Dermis microvascular lymphatic vessel endothelial cell (primary cell): Measurements from ENCODE around the gene PLXDC2. TPM values are rescaled to one million over a fixed set of nuclear protein-coding genes. Genes with fewer than 3 reads are reported as not detected.
"Not testable (repeated sequence)": the region's sequence is repeated elsewhere in the genome, so short reads cannot be mapped to it uniquely, and the experiment has no call there.

Experiments
- DNase-seq, 2 donors: peaks; one replicate each; pipeline versions ENCODE4 v3.0.0 to v3.0.0-alpha.2; 2010; ENCODE audit warnings: low read depth in 2 of 2
- total RNA-seq: library from RNA; depleted of rRNA; stranded (reverse); fragments of >200 nt; gene quantifications from 2 replicates; pipeline ENCODE4 v1.2.1, GENCODE V29; 2014

Gene PLXDC2
- total RNA-seq, 1 donor from 2014 or later, result 1.9 TPM

DNA sequence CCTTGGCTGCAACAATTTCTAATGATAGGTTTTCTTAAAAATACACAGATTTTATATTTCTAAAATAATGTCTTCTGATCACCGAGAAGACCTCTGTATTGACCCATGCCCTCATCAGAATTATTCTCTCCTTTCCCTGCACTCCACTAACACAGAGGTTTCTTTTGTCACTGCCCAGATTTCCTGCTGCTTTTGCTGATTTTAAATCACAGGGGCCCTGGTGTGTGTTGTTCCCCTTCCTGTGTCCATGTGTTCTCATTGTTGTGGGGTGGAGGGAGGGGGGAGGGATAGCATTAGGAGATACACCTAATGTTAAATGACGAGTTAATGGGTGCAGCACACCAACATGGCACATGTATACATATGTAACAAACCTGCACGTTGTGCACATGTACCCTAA lies 375.2 kb downstream of the PLXDC2 start:
- not testable (repeated sequence) for DNase-seq

DNA sequence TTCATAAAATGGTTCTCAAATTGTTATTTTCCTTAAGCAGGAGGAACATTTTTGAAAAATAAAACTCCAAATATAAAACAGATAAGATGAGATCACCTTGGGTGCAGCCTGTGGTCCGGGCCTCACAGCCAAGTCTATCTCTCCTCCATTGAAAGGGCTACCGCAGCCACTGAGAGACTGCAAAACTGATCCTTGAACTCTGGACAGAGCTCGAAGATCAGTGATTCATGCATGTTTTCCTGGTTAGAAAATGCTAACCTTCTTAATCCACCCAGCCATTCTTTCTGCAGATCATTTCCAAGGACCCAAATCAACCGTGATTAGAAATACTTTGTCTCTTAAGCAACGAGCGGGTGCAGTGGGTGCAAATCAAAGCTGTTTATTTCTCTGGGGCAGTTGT lies 378.8 kb downstream of the PLXDC2 start:
- DNase-seq, result no peak

DNA sequence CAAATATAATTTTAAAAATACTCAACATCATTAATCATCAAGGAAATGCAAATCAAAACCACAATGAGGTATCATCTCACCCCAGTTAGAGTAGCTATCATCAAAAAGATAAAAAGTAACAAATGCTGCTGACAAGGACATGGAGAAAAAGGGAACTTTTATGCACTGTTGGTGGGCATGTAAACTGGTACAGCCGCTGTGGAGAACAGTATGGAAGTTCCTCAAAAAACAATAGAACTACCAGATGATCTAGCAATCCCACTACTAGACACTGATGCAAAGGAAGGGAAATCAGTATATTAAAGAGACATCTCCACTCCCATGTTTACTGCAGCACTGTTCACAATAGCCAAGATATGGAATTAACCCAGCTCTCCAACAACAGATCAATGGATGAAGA lies 384.5 kb downstream of the PLXDC2 start:
- no peak for DNase-seq

DNA sequence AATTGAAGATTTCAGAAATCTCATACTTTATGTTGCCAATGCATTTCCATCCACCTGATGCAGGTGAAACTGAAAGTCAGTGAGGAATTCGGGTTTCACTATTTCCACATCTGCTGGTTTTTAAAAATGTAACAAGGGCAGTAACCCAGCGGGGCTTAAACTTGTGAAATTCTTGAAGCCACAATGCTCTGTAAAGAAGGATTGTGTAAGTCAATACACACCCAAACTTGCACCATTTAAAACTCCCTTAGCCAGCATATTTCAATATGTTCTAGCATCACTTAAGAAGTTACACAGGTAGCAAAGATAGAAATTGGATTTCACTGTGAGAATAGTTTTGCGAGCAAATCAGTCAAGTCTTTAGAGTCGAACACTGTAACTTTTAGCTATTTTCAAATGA lies 386.1 kb downstream of the PLXDC2 start:
- DNase-seq, result no peak

DNA sequence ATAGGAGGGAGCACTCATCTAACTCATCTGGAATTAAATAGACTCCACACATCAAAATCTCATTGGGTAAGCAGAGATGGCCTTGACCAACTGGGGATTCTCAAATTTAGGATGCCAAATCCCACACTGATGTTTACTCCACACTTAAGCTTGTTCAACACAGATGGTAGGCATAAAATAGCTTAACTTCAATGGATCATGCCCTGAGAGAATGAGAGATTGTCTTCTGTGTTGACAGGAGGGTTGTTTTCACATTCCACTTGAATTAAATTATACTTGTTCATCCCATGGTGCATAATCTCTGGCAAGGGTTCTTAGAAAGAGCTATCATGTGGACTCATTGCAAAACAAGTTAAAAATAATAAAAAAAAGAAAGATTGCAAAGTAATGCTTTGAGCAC lies 391.4 kb downstream of the PLXDC2 start:
- no peak for DNase-seq

DNA sequence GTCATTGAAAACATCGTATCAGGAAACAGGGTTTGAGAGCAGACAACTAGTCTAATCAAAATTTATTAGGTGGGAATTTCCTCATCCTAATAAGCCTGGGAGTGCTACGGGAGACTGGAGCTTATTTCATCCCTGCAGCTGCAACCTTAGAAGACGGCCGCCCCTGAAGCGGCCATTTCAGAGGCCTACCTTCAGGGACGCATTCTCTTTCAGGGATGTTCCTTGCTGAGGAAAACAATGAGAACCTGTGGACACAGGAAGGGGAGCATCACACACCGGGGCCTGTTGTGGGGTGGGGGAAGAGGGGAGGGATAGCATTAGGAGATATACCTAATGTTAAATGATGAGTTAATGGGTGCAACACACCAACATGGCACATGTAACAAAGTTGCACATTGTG lies 392.9 kb downstream of the PLXDC2 start:
- DNase-seq, result not testable (repeated sequence)

DNA sequence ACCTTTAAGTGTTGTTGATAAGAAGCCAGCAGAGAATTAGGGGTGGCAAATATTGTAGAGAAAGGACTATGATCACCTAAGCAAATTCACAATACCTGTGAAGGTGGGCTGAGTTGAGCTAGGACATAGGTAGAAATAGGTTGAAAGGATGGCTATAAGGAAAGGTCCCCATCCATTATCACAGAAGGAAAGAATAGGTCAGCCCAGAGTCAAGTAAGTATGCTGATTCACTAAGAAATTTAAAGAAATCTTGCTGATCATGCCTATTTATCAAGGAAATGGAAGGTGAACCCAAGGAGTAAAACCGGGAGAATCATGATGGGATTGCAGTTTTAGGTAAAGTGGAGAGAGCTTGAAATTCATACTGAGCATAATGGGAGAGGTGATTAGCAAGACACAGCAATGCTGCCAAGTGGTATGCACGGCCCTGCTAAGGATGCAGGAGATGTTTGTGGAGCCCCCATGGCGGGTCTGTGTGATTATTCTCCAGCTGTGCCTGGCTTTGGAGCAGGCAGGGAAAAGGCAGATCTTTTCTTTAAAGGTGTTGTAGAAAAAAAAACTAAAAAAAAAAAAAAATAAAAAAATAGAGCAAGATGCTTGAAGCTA lies 399.4 kb downstream of the PLXDC2 start:
- DNase-seq, result no peak

DNA sequence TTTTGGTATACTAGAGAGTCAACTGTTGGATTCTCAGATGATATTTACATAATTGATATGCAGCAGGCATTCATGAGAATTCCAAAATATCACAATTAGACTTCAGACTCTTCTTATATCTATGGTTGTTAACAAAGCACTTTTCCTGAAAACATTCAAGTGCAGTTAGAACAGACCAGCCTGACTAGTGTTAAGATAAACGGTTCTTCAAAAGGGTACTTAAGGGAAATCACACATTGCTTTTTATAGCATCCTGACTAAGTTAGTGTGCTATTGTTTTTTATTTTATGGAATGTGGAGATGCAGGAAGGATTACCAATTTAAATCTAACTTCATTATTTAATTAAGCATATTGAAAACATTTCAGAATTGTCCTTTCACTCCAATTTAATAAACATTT lies 405.1 kb downstream of the PLXDC2 start:
- no peak for DNase-seq

DNA sequence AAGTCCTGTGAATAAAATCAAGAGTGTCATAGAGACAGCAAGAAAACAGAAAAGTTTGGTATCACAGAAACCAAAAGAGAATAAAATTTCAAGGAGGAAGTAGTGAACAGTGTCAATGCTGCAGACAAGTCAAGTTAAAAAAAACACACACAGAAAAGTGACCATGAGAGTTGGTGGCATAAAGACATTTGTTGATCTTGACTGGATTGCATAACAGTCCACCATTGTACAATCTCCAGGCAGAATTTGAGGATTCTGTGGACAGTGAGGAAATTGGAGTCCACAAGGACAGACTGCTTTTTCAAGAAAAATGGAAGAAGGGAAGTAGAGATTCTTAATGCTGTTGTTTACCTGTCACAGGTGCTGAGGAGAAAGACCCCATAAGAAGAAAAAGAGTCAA lies 412.5 kb downstream of the PLXDC2 start:
- DNase-seq, result no peak

DNA sequence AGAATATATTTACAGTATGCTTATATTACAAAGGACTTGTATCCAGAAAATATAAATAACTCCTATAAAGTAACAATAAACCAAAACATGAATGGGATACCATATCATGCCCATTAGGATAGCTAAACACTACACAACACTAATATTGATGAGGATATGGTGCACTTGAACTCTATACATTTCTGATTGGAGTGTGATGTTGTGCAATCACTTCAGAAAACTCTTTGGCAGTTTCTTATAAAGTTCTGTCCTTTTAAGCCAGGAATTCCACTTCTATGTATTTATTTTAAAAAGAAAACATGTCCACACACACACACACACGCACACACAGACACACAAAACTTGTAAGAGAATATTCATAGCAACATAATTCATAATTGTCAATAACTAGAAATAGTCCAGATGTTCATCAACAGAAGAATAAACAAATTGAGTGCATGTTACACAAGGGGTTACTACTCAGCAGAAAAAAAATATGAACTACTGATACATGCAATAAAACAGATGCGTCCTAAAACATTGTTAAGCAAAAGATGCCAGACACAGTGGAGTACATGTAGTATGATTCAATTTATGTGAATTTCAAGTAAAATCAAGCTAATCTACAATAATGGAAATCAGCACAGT lies 416.0 kb downstream of the PLXDC2 start:
- DNase-seq, result no peak

DNA sequence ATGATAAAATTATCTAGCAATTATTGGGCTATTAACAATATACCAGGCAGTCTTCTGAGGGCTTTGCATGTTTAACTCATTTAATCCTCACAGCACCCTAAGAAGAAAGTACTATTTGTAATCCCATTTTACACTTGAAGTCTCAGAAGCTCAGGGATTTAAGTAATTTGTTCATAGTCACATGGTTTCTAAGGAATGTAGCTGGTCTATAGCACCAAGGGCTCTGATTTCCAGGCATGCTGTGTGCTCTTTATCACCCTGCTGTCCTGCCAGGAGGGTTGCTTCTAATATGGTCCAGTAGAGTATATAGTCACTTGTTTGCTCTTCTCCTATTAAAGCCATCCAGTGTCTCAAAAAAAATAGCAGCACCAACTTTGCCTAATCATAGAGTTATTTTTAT lies 417.2 kb downstream of the PLXDC2 start:
- no peak for DNase-seq

DNA sequence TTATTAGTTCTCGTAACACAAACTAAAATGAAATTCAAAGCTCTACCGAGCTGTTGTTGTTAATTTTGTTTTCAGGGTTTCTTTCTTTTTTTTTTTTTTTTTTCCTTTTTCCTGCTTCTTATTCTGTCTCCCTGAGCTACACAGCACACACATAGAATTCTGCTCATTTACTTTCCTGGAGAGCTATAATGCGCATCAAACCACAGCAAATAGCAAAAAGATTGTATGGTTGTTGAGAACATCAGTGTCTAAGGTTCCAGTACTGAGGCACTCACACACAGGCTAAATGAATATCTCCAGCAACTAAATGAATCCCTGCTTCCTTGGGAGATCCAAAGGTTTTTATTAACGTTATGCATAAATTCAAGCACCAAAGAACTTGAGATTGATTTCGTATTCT lies 418.3 kb downstream of the PLXDC2 start:
- DNase-seq, result no peak

DNA sequence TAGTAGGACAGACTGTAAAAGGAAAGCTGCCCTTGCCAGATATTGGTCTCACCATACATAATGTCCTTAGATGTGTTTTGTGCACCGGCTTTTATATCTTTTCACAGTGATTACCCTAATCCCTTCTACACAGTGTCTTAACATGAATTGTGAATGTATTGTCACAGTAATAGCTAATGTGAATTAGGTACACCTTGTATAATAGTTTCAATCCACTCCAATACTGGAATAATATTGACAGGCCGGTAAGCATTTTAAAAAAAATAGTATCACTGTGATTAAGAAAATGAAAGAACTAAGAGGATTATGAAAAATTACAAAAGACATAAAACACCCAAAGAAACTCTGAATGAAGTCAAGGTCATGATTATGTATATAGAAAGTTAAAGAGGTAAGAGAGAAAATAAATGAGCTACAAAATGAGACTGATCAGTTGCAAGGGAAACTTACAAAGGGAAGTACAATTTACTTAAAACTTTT lies 420.9 kb downstream of the PLXDC2 start:
- no peak for DNase-seq

DNA sequence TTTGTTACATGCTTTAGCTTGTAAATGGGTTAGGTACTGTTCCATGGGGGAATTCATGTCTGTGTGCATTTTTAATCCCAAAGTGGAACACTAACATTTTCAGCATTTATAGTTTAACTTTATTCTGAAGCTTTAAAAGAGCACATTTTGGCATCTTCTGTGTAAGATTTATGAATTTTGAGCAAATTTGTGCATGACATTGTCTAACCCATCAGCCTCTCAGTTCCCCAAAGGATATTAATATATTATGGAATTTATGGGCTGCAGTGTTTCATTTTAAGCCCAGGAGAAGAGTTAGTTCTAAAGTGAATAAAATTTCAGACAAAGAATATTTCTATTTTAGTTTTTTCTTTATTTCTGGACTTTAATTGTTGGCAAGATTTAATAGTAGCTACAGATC lies 421.4 kb downstream of the PLXDC2 start:
- no peak for DNase-seq

DNA sequence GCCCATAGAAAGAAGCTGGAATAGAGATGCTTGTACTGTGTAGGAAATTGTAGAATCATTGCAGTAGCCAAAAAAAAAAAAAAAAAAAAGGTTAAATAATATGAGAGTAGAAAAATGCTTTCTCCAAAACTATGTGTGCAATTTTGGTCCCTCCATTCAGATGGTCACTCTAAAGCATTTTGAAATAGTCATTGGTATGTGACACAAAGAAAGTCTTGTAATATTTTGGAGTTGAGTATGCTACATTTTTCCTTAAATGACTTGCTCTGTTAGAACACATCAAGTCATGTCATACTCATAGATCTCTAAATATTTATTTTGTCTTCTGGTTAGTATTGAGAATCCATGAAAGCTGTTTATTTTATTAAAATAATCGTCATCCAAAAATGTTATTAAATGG lies 424.4 kb downstream of the PLXDC2 start:
- no peak for DNase-seq

DNA sequence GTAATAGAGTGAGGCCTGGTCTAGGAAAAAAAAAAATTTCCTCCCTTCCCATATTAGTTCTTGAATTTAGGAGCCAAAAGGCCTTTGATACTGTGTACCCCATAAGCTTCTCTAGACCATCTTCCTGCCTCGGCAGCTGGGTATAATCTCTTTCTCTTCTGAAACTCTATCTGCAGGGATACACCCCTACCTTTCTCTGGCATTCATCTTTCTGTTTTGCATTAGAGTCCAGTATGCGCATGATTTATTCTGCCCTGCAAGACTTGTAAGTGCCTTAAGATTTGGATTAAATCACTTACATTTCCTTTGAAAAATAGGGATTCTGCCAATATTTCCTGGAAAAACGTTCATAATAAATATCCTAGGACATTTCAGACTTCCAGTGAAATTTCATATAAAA lies 431.2 kb downstream of the PLXDC2 start:
- DNase-seq, result no peak

DNA sequence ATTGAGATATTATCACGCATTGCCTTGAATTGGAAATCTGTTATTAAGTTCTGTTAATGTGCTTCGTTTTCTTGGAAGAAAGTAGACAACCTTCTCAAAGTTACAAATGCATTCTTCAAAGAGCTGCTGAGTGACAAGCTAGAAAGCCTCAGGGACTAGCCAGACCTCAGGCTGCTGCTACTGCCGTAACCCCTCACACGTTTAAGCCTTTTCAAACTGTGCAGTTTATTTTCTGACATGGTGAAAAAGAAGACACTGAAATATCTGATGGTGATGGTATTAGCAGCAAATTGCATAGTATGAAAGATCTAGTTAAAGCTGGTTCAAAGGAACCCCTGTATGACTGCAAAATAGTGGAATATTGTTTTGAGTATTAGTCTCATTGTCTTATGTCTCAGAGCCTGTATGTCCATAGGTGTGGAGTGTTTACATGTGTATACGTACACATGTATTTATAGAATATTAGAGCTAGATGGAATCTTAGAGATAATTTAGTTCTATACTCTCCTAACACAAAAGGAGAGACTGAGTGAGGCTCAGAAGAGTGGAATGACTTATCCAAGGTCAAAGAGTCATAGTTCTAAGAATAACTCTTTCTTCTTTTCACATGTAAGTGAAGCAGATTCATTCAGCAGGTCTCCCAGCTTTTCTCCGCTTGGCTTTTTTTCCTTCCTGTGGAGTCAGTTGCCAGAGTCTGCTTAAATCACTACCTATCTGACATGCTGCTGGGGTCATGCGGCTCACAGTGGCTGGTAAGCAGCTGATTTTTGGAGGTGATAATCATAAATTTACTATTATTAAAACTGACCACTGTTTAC lies 431.9 kb downstream of the PLXDC2 start:
- DNase-seq, result no peak

DNA sequence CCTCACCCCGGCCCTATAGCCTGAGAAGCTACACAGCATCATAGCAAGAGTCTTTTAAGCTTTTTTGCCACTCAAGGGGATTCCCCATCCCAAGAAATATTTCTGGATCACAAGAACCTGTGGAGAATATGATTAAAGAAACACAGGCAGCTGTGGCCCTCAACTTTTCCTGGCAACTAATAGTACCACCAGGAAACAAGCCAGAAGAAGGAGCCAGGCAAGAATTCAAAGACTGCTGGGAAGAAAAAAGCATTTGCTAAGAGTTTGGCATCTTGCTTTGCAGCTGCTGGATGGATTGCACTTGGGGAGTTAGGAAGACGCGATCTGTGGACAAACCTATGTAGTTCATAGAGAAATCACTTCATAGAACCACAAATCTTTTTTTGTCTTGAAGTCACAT lies 437.8 kb downstream of the PLXDC2 start:
- no peak for DNase-seq

DNA sequence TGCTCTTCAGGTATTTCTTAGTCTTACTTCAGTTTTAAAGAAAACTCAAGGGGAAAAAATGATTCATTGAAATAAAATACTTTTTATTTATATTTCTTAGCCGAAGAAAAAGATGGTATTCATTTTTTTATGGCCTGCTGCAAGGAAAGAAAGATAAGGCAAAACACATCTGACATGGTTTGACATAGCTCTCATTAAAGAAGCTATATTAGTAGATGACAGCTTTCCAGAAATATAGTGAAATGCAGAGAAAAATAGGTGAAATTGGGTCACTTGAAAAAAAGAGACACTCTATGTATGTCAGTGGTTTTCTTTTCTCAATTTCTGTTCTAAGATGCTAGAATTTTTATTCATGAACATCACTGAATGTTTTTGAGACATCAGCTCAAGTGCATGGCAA lies 438.3 kb downstream of the PLXDC2 start:
- no peak for DNase-seq

DNA sequence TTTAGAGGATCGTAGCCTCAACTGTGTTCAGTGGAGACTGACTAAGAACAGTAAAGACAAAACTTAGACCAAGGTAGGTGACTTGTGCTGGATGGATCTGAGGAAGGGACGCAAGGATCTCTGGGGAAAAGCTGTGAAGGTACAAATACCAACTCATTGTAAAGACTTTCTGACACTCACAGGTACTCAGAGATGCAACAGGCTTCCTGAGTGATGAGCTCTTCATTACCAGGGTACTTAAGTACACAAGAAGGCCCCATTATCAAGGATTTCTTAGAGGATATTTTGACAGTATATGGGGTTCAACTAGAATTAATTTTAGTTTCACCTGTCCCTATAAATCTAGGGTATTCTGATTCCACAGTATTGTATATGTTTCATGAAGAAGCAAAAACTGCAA lies 440.7 kb downstream of the PLXDC2 start:
- DNase-seq, result no peak

DNA sequence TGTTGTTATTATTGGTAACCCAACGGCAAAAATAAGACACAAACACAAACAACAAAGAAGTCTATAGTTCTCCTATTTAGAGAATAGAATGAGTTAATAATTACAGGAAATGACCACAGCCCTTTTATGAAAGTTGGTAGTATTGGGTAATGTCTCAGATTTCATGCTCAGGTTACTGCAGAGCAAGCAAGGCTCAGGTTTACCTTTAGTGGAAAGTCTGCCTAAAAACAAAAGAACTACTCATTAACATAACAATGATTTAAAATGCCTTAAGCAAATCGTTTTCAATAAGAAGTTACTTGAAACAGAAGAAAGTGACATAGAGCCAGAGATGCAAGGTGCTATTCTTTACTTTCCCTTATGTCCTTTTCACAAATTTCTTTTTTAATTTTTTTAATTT lies 441.2 kb downstream of the PLXDC2 start:
- DNase-seq, result no peak

DNA sequence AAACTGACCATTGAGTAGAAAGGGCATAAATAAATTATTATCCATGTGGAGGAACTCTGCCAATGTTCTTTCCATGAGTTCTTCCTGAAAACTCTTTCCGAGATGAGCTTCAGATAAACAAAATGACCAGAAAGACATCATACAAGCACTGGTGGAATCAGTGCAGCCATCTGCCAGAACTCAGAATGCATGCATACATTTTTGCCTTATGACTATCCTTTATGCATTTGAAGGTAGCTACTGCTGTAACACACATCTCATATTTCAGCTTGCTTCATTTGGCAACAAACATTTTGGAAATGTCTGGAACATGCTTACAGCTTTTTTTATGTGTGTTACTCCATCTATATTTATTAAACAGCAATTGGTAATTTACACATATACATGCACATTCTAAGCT lies 448.9 kb downstream of the PLXDC2 start:
- DNase-seq, result no peak

DNA sequence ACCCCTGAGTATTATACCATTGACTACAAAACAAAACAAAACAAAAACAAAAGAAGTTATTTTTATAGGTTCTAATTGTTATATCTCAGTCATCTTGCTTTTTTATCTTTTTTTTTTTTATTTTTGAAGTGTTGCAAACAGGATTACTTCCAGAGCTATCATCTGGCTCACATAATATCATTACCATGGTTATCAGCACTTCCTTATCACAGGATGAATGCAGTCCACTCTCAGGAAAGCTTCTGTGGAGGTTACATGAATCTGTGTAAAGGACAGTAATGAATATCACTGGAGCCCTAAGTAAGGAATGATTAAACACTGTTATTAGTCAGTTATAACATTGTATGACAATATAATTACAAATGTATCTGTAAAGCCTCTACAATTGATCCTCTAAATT lies 451.5 kb downstream of the PLXDC2 start:
- no peak for DNase-seq
